ENCODE measurements around the gene PRKACB.

PRKACB gene

GRCh38 chr1:84192681-84193080 lies 48.6 kb downstream of the PRKACB start:
- ATAC-seq (ENCODE audit: insufficient read depth, low read depth), result no peak

GRCh38 chr1:84198832-84199231 lies 54.8 kb downstream of the PRKACB start:
- H4K20me1 ChIP-seq (ENCODE audit: insufficient read depth, low read length), result no peaks in the 10 kb centered on the region
- TF ChIP-seq CTCF (IDR thresholded peaks at IDR 0.05; ENCODE audit: borderline replicate concordance, extremely low read depth, low read length, poor library complexity, severe bottlenecking) (no peak), EZH2 (IDR thresholded peaks at IDR 0.05; ENCODE audit: borderline replicate concordance, low read depth, low read length, severe bottlenecking) (no peak)
- ATAC-seq (ENCODE audit: insufficient read depth, low read depth) (no peak), DNase-seq (no peak)
- H3K4me2 ChIP-seq (ENCODE audit: insufficient read depth, low read length), result no peak overlapping the region
- H3K9ac ChIP-seq (ENCODE audit: low read depth, low read length), result no peak overlapping the region
- peaks cover 75% of the 10 kb centered on the region for H3K36me3 ChIP-seq (ENCODE audit: insufficient read depth, low read length)
- no peak overlapping the region for H3K27ac ChIP-seq (ENCODE audit: low read length)
- no peak overlapping the region for H2AFZ ChIP-seq (ENCODE audit: low read depth, low read length)
- H3K9me3 ChIP-seq (ENCODE audit: insufficient read depth, low read length, severe bottlenecking), result no peaks in the 10 kb centered on the region
- no peaks in the 10 kb centered on the region for H3K4me1 ChIP-seq (ENCODE audit: insufficient read depth, low read length)
- no peaks in the 10 kb centered on the region; the same call in 1 of the 2 replicates for H3K79me2 ChIP-seq (ENCODE audit: insufficient read depth, low read length)
- no peaks in the 10 kb centered on the region for H3K27me3 ChIP-seq (ENCODE audit: insufficient read depth, low read length, poor library complexity)
- H3K4me3 ChIP-seq (ENCODE audit: low read depth in 1 of 2, low read length in 2 of 2), result no peak overlapping the region

More at GRCh38 chr1:84192681-84193080, 48.6 kb downstream of the PRKACB start:
- Histone ChIP-seq H2AFZ (ENCODE audit: low read depth, low read length) (no peak overlapping the region), H3K4me3 (ENCODE audit: low read depth in 1 of 2, low read length in 2 of 2) (no peak overlapping the region), H3K36me3 (ENCODE audit: insufficient read depth, low read length) (peaks cover 92% of the 10 kb centered on the region), H4K20me1 (ENCODE audit: insufficient read depth, low read length) (no peaks in the 10 kb centered on the region), H3K9me3 (ENCODE audit: insufficient read depth, low read length, severe bottlenecking) (peaks cover 36% of the 10 kb centered on the region), H3K4me1 (ENCODE audit: insufficient read depth, low read length) (no peaks in the 10 kb centered on the region), H3K4me2 (ENCODE audit: insufficient read depth, low read length) (no peak overlapping the region), H3K27ac (ENCODE audit: low read length) (no peak overlapping the region), H3K27me3 (ENCODE audit: insufficient read depth, low read length, poor library complexity) (no peaks in the 10 kb centered on the region), H3K79me2 (ENCODE audit: insufficient read depth, low read length) (peaks cover 4% of the 10 kb centered on the region; the same call in 1 of the 2 replicates), H3K9ac (ENCODE audit: low read depth, low read length) (no peak overlapping the region)
- TF ChIP-seq EZH2 (IDR thresholded peaks at IDR 0.05; ENCODE audit: borderline replicate concordance, low read depth, low read length, severe bottlenecking), result no peak
- TF ChIP-seq CTCF (IDR thresholded peaks at IDR 0.05; ENCODE audit: borderline replicate concordance, extremely low read depth, low read length, poor library complexity, severe bottlenecking), result no peak
- no peak for DNase-seq

GRCh38 chr1:84199257-84199656 lies 55.2 kb downstream of the PRKACB start:
- no peak overlapping the region for H3K27ac ChIP-seq (ENCODE audit: low read length)
- no peak overlapping the region for H3K9ac ChIP-seq (ENCODE audit: low read depth, low read length)
- no peak overlapping the region for H3K4me2 ChIP-seq (ENCODE audit: insufficient read depth, low read length)
- H2AFZ ChIP-seq (ENCODE audit: low read depth, low read length), result no peak overlapping the region
- DNase-seq, result no peak
- H3K36me3 ChIP-seq (ENCODE audit: insufficient read depth, low read length), result peaks cover 74% of the 10 kb centered on the region
- no peaks in the 10 kb centered on the region for H3K4me1 ChIP-seq (ENCODE audit: insufficient read depth, low read length)
- H4K20me1 ChIP-seq (ENCODE audit: insufficient read depth, low read length), result no peaks in the 10 kb centered on the region
- H3K4me3 ChIP-seq (ENCODE audit: low read depth in 1 of 2, low read length in 2 of 2), result no peak overlapping the region
- H3K9me3 ChIP-seq (ENCODE audit: insufficient read depth, low read length, severe bottlenecking), result no peaks in the 10 kb centered on the region
- no peaks in the 10 kb centered on the region for H3K27me3 ChIP-seq (ENCODE audit: insufficient read depth, low read length, poor library complexity)
- H3K79me2 ChIP-seq (ENCODE audit: insufficient read depth, low read length), result no peaks in the 10 kb centered on the region; the same call in 1 of the 2 replicates
- no peak for ATAC-seq (ENCODE audit: insufficient read depth, low read depth)
- TF ChIP-seq CTCF (IDR thresholded peaks at IDR 0.05; ENCODE audit: borderline replicate concordance, extremely low read depth, low read length, poor library complexity, severe bottlenecking), result no peak
- TF ChIP-seq EZH2 (IDR thresholded peaks at IDR 0.05; ENCODE audit: borderline replicate concordance, low read depth, low read length, severe bottlenecking), result no peak

GRCh38 chr1:84202126-84202525 lies 58.1 kb downstream of the PRKACB start:
- Histone ChIP-seq H3K9ac (ENCODE audit: low read depth, low read length) (no peak overlapping the region), H4K20me1 (ENCODE audit: insufficient read depth, low read length) (no peaks in the 10 kb centered on the region), H3K4me3 (ENCODE audit: low read depth in 1 of 2, low read length in 2 of 2) (no peak overlapping the region), H3K4me1 (ENCODE audit: insufficient read depth, low read length) (no peaks in the 10 kb centered on the region), H3K79me2 (ENCODE audit: insufficient read depth, low read length) (no peaks in the 10 kb centered on the region; the same call in 1 of the 2 replicates), H3K27me3 (ENCODE audit: insufficient read depth, low read length, poor library complexity) (no peaks in the 10 kb centered on the region), H3K36me3 (ENCODE audit: insufficient read depth, low read length) (peaks cover 70% of the 10 kb centered on the region), H3K27ac (ENCODE audit: low read length) (no peak overlapping the region), H3K9me3 (ENCODE audit: insufficient read depth, low read length, severe bottlenecking) (no peaks in the 10 kb centered on the region), H2AFZ (ENCODE audit: low read depth, low read length) (no peak overlapping the region), H3K4me2 (ENCODE audit: insufficient read depth, low read length) (no peak overlapping the region)
- DNase-seq (no peak), ATAC-seq (ENCODE audit: insufficient read depth, low read depth) (no peak)
- TF ChIP-seq CTCF (IDR thresholded peaks at IDR 0.05; ENCODE audit: borderline replicate concordance, extremely low read depth, low read length, poor library complexity, severe bottlenecking) (no peak), EZH2 (IDR thresholded peaks at IDR 0.05; ENCODE audit: borderline replicate concordance, low read depth, low read length, severe bottlenecking) (no peak)

Data from DND-41 (cell line).